GM12892 (cell line): ENCODE data around the gene GABARAP.

Experiments used
- DNase-seq: peaks from one replicate; pipeline ENCODE4 v3.0.0; 2011; ENCODE audit not compliant: insufficient read length
- FAIRE-seq: peaks from 2 replicates; lab custom pipeline; 2011; peaks lifted over from hg19 to GRCh38; lab: Jason Lieb, UNC
- POLR2A ChIP-seq: IDR thresholded peaks from 2 replicates; pipeline ENCODE4 v1.6.1; 2011; ENCODE audit warnings: low read depth, low read length, control low read depth
- POLR2AphosphoS5 ChIP-seq: IDR thresholded peaks from 2 replicates; pipeline ENCODE4 v1.6.1; 2011; ENCODE audit warnings: low read depth, low read length, control low read depth
- TAF1 ChIP-seq: IDR thresholded peaks from 2 replicates; pipeline ENCODE4 v1.6.1; 2011; ENCODE audit warnings: low read depth, mild to moderate bottlenecking, control low read depth, low read length, borderline replicate concordance

The GABARAP gene

DNA sequence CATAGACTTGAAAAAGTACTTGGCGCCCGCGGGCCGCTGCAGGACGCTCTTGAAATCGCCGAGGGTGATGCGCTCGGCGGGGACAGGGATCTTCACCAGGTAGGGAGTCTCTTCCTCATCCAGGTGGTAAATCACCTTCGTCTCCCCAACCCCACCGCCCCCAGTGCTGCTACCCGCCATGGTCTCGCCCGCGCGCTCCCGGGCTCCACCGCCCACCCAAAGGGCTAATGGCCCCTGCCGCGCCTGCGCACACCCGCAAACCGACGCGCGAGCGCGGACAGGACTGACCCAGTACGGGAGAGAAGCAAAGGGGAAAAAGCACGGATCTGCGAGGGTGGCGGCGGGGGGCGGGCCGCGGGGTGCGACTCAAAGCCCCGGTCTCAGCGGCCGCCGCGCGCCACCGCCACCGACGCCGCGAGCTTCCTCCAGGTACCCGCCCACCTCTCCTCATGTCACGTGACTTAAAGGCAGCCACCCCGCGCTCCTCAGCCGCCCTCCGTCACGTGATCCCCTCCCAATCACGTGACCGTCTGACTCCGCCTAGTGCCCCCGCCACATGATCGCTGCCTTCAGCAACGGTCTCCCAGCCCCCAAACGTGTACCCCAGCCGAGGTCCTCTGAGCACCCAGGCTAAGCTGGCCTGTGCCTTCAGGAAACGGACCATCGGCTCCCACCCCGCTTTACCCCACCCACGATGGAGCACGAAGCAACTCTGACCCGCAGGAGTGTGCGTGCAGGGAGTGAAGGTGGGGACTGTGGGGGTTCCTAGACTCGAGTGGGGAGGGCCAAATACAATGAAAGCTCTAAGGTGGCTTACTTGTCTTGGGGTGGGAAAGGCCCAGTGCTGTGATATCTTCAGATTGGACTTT is 7.9 kb downstream of the GABARAP start, which contains the start of gene DVL2:
Gene DVL2, minus strand, starts transcription at position 435 of the 869 bp plus-strand sequence. Its CDS starts 255 bp downstream, at position 180.
- TF ChIP-seq TAF1, result no peak
- TF ChIP-seq POLR2AphosphoS5, result peak; percentile 93
- peak; percentile 87 for TF ChIP-seq POLR2A
- peak; percentile 100 for FAIRE-seq

GRCh38 chr17:7233701-7234082 is 8.6 kb downstream of the GABARAP start:
- TF ChIP-seq TAF1 (no peak), POLR2A (no peak), POLR2AphosphoS5 (no peak)
- FAIRE-seq (peak; percentile 77), DNase-seq (no peak)

More for the DNA sequence above, 7.9 kb downstream of the GABARAP start, which contains the start of gene DVL2:
- peak; percentile 95 for DNase-seq

- FAIRE-seq, result no peak
- TF ChIP-seq POLR2AphosphoS5 (no peak), TAF1 (no peak), POLR2A (no peak)
- no peak for DNase-seq
Observed at GRCh38 chr17:7232114-7232513, 10.1 kb downstream of the GABARAP start.

GRCh38 chr17:7229504-7229903 is 12.7 kb downstream of the GABARAP start:
- DNase-seq (no peak), FAIRE-seq (no peak)
- TF ChIP-seq POLR2A (no peak), TAF1 (no peak)

DNA sequence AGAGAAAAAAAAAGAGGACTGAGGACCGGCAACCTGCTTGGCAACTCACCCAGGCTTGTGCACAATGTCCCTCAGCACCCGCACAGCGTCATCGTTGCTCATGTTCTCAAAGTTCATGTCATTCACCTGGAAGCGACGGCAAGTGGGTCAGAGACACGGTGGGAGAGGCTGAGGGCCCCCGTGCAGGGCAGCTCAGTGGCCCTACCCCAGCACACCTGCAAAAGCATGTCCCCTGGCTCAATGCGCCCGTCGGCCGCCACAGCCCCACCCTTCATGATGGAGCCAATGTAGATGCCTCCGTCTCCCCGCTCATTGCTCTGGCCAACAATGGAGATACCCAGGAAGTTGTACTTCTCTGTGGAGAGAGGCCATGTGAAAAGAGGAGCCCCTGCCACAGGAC is 13.3 kb downstream of the GABARAP start:
- DNase-seq (no peak), FAIRE-seq (no peak)
- TF ChIP-seq POLR2A (no peak), TAF1 (no peak), POLR2AphosphoS5 (no peak)

- FAIRE-seq, result no peak
- TF ChIP-seq POLR2AphosphoS5 (no peak), TAF1 (no peak), POLR2A (no peak)
- no peak for DNase-seq
Observed at GRCh38 chr17:7226721-7227710, 15.2 kb downstream of the GABARAP start.

DNA sequence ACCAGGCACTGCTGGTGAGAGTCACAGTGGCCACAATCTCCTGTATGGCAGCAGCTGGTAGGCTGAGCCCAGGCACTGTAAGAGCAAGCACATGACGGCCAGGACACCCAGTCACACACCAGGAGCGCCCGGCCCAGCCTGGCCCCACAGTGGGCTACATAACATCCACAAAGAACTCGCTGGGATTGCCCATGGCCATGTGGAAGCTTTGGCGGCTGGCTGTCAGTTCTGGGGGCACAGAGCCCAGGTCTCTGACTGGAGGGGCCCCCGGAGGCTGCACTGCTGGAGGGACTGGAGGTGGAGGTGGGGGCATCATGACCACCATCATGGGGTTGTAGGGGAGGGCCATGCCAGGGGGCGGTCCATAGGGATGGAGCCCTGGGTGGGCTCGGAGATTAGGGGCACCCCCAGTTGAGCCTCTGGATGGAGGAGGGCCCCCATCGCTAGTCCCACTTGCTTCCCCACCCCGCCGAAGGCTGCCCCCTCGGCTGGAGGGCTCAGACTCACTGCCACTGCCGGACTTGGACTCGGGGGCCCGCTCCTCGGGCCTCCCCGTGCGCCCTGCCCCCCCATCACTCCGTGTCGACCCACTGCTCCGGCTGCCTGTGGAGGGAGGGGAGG is 16.4 kb downstream of the GABARAP start:
- no peak for TF ChIP-seq TAF1
- DNase-seq (no peak), FAIRE-seq (no peak)

GRCh38 chr17:7224661-7225111 is 17.6 kb downstream of the GABARAP start:
- FAIRE-seq, result no peak
- no peak for TF ChIP-seq POLR2A
- no peak for DNase-seq

DNA sequence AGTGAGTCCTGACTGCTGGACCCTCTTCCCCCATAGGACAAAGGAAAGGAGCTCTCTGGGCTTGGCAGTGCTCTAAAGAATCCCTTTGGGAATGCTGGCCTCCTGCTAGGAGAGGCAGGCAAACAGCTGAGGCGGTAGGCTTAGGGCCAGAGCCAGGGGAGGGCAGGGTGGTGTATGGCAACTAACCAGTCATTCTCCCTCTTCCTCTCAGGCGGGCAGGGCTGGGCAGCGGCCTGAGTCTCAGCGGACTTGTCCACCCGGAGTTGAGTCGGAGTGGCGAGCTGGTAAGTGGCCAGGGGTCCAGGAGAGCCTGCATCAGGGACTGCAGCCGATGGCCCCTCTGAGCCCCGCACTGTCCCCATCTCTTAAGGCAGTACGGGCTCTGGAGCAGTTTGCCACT is 18.1 kb downstream of the GABARAP start:
- no peak for TF ChIP-seq POLR2AphosphoS5
- no peak for TF ChIP-seq TAF1
- no peak for TF ChIP-seq POLR2A
- no peak for DNase-seq
- FAIRE-seq, result no peak

- FAIRE-seq, result no peak
- no peak for DNase-seq
- TF ChIP-seq POLR2AphosphoS5 (no peak), TAF1 (no peak), POLR2A (no peak)
Observed at GRCh38 chr17:7223375-7223774, 18.9 kb downstream of the GABARAP start.

DNA sequence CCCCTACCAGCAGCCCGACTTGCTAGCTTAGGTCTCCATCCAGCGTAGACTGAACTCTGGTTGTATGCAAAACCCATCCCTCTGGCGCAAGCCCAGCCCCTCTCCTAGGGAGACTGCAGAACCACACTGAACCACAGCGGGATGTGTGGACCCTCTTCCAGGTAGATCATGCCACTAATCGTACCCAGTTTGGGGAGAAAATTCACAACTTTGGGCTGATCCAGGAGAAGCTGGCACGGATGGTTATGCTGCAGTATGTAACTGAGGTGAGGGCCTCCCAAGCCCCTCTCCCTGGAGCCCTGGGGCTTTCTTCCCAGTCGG is 19.3 kb downstream of the GABARAP start:
- no peak for DNase-seq
- TF ChIP-seq POLR2A (no peak), TAF1 (no peak), POLR2AphosphoS5 (no peak)
- no peak for FAIRE-seq
